DOHH2 (cell line): ENCODE data around the gene SOX9.

Experiments
- EZH2phosphoT487 ChIP-seq: fragments of 200-600 bp; sonication (generic); IDR thresholded peaks from 2 replicates; pipeline ENCODE4 v1.6.1; 2017; ENCODE audit warnings: borderline replicate concordance, mild to moderate bottlenecking, antibody characterized with exemption, low read length, moderate library complexity, mixed read lengths
- TF ChIP-seq, protein P1 (sequence below): fragments of 200-600 bp; sonication (generic); IDR thresholded peaks from one replicate; pipeline ENCODE4 v1.5.1; 2014; ENCODE audit warnings: antibody characterized with exemption, mild to moderate bottlenecking, low read depth, low read length; ENCODE audit not compliant: poor library complexity, severe bottlenecking

DNA sequence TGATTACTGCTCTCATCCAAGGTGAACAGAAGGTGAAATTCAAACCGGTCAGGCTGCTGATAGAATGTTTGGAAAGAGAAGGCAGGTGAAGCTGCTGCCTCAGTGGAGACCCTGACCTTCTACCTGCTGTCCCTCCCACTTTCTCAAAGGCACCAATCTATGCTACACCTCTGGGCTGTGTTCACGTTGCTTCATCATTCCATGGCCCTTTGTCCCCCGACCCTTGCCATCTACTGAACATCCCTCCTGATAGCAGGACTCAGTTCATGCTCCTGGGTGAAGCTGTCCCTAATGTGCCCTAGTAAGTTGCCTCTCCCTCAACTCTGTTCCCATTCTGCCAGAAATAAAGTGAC lies 44.2 kb upstream of the SOX9 start:
- TF ChIP-seq, protein P1, sequence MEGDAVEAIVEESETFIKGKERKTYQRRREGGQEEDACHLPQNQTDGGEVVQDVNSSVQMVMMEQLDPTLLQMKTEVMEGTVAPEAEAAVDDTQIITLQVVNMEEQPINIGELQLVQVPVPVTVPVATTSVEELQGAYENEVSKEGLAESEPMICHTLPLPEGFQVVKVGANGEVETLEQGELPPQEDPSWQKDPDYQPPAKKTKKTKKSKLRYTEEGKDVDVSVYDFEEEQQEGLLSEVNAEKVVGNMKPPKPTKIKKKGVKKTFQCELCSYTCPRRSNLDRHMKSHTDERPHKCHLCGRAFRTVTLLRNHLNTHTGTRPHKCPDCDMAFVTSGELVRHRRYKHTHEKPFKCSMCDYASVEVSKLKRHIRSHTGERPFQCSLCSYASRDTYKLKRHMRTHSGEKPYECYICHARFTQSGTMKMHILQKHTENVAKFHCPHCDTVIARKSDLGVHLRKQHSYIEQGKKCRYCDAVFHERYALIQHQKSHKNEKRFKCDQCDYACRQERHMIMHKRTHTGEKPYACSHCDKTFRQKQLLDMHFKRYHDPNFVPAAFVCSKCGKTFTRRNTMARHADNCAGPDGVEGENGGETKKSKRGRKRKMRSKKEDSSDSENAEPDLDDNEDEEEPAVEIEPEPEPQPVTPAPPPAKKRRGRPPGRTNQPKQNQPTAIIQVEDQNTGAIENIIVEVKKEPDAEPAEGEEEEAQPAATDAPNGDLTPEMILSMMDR: no peak
- TF ChIP-seq EZH2phosphoT487: no peak
